Measurements from ENCODE around the gene LRRC4C.

- TF ChIP-seq POLR2A (IDR thresholded peaks at IDR 0.05; ENCODE audit: low read length) (no peak), GATA1 (IDR thresholded peaks at IDR 0.05; ENCODE audit: low read depth, low read length) (no peak)
Observed at GRCh38 chr11:40294349-40294735, 1165.1 kb downstream of the LRRC4C start.
